ENCODE results near the gene TUBGCP6.

DNA sequence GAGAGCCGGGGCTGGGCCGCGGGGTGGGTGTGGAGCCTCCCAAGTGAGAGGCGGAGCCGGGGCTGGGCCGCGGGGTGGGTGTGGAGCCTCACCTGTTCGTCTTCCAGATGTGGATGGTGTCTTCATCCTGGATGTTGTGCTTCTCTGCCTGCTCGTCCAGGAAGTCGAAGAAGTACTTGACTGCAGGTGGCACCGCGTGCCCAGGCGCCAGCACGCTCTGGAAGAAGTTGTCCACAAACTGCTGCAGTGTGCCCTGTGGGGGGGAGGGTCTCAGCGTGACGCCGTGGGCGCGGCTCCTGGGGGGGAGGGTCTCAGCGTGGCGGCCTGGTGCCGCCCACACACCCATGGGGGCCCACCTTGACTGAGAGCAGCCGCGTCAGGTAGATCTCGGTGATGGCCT lies 32.9 kb upstream of the TUBGCP6 start:
- TF ChIP-seq, protein P1, sequence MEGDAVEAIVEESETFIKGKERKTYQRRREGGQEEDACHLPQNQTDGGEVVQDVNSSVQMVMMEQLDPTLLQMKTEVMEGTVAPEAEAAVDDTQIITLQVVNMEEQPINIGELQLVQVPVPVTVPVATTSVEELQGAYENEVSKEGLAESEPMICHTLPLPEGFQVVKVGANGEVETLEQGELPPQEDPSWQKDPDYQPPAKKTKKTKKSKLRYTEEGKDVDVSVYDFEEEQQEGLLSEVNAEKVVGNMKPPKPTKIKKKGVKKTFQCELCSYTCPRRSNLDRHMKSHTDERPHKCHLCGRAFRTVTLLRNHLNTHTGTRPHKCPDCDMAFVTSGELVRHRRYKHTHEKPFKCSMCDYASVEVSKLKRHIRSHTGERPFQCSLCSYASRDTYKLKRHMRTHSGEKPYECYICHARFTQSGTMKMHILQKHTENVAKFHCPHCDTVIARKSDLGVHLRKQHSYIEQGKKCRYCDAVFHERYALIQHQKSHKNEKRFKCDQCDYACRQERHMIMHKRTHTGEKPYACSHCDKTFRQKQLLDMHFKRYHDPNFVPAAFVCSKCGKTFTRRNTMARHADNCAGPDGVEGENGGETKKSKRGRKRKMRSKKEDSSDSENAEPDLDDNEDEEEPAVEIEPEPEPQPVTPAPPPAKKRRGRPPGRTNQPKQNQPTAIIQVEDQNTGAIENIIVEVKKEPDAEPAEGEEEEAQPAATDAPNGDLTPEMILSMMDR (IDR thresholded peaks at IDR 0.05): no peak
- no peak for TF ChIP-seq POLR2AphosphoS5 (IDR thresholded peaks at IDR 0.05)

Data from breast epithelium (tissue), 3 donors.